LNCAP (cell line): ENCODE results near the gene SRGAP3.

ENCODE experiments used
- CTCF ChIP-seq: fragments of 450-650 bp; IDR thresholded peaks from 2 replicates; pipeline ENCODE4 v1.5.1; 2017; ENCODE audit warnings: mild to moderate bottlenecking

The SRGAP3 gene

GRCh38 chr3:9290566-9290965 is 41.1 kb upstream of the SRGAP3 start:
- TF ChIP-seq CTCF = no peak

GRCh38 chr3:9280451-9281219 is 31.2 kb upstream of the SRGAP3 start:
- TF ChIP-seq CTCF = no peak

DNA sequence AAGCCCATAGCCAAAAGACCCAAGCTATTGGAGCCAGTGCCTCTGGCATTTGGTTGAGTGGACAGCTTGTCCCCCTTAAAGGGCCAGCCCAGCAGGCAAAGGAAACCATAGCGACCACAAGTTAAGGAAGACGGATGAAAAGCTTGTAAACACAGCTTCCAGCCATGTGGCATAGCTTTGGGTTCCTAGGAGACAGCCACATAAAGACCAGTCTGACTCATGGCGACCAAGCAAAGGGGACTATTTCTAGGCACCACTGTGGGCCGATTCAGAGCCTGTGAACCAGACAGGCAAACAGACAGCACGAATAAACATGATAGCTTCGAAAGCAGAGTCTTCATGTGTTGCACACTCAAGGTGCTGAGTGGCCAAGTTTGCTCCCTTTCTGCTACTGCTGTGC is 30.5 kb upstream of the SRGAP3 start:
- TF ChIP-seq CTCF = no peak

DNA sequence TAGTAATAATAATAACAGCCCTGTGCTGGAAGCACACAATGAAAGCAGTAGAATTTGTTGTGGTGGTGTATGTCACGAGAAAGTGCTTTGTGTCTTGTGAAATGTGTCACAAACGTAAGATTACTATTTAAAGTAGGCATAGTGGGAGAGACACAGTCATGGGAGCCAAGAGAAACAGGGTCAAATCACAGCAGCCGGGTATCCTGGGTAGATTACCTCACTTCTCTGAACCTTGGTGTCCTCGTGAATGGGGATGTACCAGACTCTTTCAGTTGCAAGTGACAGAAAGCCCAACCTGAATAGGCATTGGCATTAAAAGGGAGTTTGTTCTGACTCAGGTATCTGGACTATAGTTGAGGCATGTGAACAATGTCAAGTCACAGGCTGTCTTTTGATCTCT is 29.1 kb upstream of the SRGAP3 start:
- no peak for TF ChIP-seq CTCF

DNA sequence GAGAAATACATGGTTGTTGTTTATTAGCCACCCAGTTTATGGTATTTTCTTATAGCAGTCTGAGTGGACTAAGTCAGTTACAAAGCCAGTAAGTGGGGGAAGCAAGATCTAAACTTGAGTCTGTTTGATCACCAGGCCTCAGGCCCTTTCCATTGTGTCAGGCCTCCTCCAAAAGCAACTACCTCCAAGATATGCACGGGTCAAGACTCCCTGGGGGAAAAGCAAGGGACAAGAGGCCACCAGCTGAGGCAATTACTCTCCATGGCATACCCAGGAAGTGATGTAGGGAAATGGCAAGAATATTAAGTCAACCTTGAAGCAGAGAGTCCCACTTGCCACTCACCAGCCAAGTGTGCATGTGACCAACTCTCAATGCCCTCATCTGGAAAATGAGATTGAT is 28.6 kb upstream of the SRGAP3 start:
- no peak for TF ChIP-seq CTCF

DNA sequence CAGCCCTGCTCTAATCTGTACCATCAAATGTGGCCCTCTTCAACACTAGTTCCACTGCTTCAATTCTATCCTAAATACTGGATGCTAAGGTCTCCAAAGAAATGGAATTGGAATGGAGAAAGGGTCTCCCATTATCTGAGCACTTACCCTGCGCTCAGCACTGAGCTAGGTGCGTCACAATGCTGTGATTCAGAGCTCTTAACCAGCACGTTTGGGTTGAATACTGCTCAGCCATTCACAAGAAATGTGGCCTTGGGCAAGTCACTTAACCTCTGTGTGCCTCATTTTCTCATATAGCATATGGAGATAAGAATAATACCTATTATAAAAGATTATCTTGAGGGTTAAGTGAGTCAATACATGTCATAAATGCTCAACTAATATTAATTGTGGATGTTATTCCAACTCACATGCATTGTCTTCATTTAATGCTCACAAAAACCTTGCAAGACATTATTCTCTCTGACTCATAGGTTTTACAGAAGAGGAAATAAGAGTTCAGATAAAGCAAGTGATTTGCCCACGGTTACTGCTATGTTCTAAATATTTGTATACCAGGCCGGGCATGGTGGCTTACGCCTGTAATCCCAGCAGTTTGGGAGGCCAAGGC is 27.4 kb upstream of the SRGAP3 start:
- TF ChIP-seq CTCF = no peak

DNA sequence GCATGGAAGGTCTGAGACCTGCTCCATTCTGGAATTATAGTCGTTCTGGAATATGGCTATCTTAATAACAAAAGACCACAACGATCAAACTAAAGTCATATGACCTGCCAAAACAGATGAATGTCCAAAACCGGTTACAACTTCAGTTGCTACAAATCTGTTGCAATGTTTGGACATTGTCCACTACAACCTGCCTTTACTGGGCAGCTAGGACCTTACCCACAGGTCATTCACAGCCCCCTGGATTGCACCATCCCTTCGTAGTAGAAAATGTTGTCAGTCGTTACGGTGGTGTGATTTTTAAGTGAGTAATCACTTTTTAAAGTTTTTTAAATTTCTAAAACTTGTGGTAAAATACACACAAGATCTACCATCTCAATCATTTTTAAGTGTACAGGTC is 22.5 kb upstream of the SRGAP3 start:
- no peak for TF ChIP-seq CTCF
